Lung (tissue), 12 donors: ENCODE measurements around the gene DUSP16. TPM values are rescaled to one million over a fixed set of nuclear protein-coding genes. Genes with fewer than 3 reads are reported as not detected.

Experiments used
- ATAC-seq: fragments of 200-7000 bp; cut with Tn5 transposase; one replicate; pipeline ENCODE4 v1.9.1; 2020; ENCODE audit warnings: moderate number of reproducible peaks; ENCODE audit not compliant: insufficient read depth, low FRiP score
- DNase-seq, 3 donors: peaks; one replicate each; pipeline ENCODE4 v3.0.0-alpha.2; 2013 to 2017
- H3K27ac ChIP-seq, 2 donors: one replicate each; pipeline ENCODE4 v1.5.1; 2013; ENCODE audit warnings: mild to moderate bottlenecking in 2 of 2, moderate library complexity in 2 of 2, control low read depth in 1 of 2, inconsistent platforms in 1 of 2, low read depth in 1 of 2, low read length in 1 of 2
- H3K27me3 ChIP-seq, 3 donors: one replicate each; pipeline ENCODE4 v1.5.1; 2013; ENCODE audit warnings: low read length in 2 of 3; ENCODE audit not compliant: control insufficient read depth in 3 of 3, insufficient read depth in 3 of 3
- H3K36me3 ChIP-seq, 4 donors: one replicate each; pipeline ENCODE4 v1.5.1; 2013; ENCODE audit warnings: low read length in 4 of 4, mild to moderate bottlenecking in 1 of 4, moderate library complexity in 1 of 4; ENCODE audit not compliant: control insufficient read depth in 4 of 4, insufficient read depth in 4 of 4
- H3K4me1 ChIP-seq, 5 donors: one replicate each; pipeline ENCODE4 v1.5.1; 2013; ENCODE audit warnings: low read length in 5 of 5, mild to moderate bottlenecking in 2 of 5, moderate library complexity in 1 of 5; ENCODE audit not compliant: control insufficient read depth in 5 of 5, insufficient read depth in 5 of 5
- H3K4me3 ChIP-seq: one replicate; pipeline ENCODE4 v1.5.1; 2013; ENCODE audit warnings: mild to moderate bottlenecking, control low read depth, moderate library complexity
- H3K9ac ChIP-seq, 2 donors: one replicate each; pipeline ENCODE4 v1.5.1; 2013; ENCODE audit warnings: low read length in 2 of 2, control low read depth in 1 of 2; ENCODE audit not compliant: insufficient read depth in 1 of 2
- H3K9me3 ChIP-seq, 4 donors: one replicate each; pipeline ENCODE4 v1.5.1; 2013; ENCODE audit warnings: low read length in 3 of 4, mild to moderate bottlenecking in 1 of 4, moderate library complexity in 1 of 4; ENCODE audit not compliant: control insufficient read depth in 4 of 4, insufficient read depth in 3 of 4
- CTCF ChIP-seq: IDR thresholded peaks from 2 replicates; pipeline ENCODE4 v1.5.1; 2012; ENCODE audit warnings: mild to moderate bottlenecking; ENCODE audit errors: control extremely low read depth, extremely low read depth
- WGBS, 2 donors: extraction: QIAGEN DNeasy Blood & Tissue Kit; methylation state at CpG; one replicate each; pipeline ENCODE4 v1.1.7; 2013; 5-methylcytosine and 5-hydroxymethylcytosine counted together
- polyA plus RNA-seq, 2 donors: library from polyadenylated mRNA; stranded (reverse); fragments of 200-250 nt; gene quantifications; one replicate each; pipeline ENCODE4 v1.2.1, GENCODE V29; 2013
- total RNA-seq, 2 donors: library from RNA; depleted of rRNA in 1 of 2; stranded (reverse); fragments of >200 nt in 1 of 2; gene quantifications; one replicate each; pipeline ENCODE4 v1.2.1, GENCODE V29; 2014 to 2021
- donor health status: control.
- donor health status: control.
- donor health status: Bipolar disorder and iron deficiency.
- donor health status: healthy.
- donor health status: DM: yes; HTN: yes; CAD: no.

Gene DUSP16
- total and polyA plus RNA-seq, 4 donors = 11.1 to 40.0 (median 25.8) TPM

DNA sequence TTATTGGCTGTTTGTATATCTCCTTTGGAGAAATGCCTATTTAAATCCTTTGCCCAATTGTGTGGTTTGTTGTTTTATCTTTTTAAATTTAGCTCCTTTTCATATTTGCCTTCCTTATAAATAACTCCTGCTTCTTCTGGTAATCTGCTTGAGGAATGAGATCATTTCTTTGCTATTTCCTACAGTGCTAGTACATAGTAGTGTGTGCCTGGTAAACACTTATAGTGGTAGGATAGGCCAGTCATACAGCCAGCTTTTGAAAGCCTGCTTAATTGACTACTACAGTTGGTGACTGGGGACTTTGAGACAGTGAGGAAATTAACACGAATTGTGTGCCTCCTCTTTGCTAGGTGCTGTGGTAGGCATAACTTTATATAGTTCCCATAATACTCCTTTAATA is 137.0 kb downstream of the DUSP16 start:
- no peak for TF ChIP-seq CTCF
- DNase-seq (peak in 1 of 3 donors; percentile 57), ATAC-seq (peak; percentile 79)
- Histone ChIP-seq H3K9me3 (no peaks in the 10 kb centered on the region), H3K4me1 (peaks cover 0 to 13% (median 1%) of the 10 kb centered on the region in 5 donors), H3K36me3 (no peaks in the 10 kb centered on the region), H3K27me3 (no peaks in the 10 kb centered on the region), H3K27ac (peak overlapping the region in 1 of 2 donors; percentile 33), H3K9ac (no peak overlapping the region), H3K4me3 (no peak overlapping the region)
- 47 to 78% methylated on average over 1 of the region's 1 CpG for WGBS, 2 donors

- Histone ChIP-seq H3K4me3 (no peak overlapping the region), H3K4me1 (peaks cover 0 to 9% (median 1%) of the 10 kb centered on the region in 5 donors), H3K9me3 (no peaks in the 10 kb centered on the region), H3K27ac (peak overlapping the region in 1 of 2 donors; percentile 68), H3K36me3 (no peaks in the 10 kb centered on the region), H3K27me3 (no peaks in the 10 kb centered on the region), H3K9ac (no peak overlapping the region)
- no peak for DNase-seq
- 89 to 93% methylated on average over 2 of the region's 2 CpGs for WGBS, 2 donors
- no peak for TF ChIP-seq CTCF
- ATAC-seq = no peak
These were observed 137.7 kb downstream of the DUSP16 start for GRCh38 chr12:12425001-12425400.

Other genes with a start within 250 kb of the DUSP16 start
- gene MANSC1, start 212.6 kb downstream of the DUSP16 start, total RNA-seq = 10 to 100 TPM in 1 of 2 donors, 1 to 10 TPM in 1; 8.0 to 26.7 TPM
- 10 to 100 TPM; 12.8 to 17.8 TPM for gene MANSC1, start 212.6 kb downstream of the DUSP16 start, polyA plus RNA-seq
- 10 to 100 TPM; 12.6 to 26.8 TPM for gene BORCS5, start 205.8 kb downstream of the DUSP16 start, total RNA-seq
- gene BORCS5, start 205.8 kb downstream of the DUSP16 start, polyA plus RNA-seq = 1 to 10 TPM; 4.7 to 8.1 TPM
- gene CREBL2, start 49.0 kb upstream of the DUSP16 start, total RNA-seq = 10 to 100 TPM; 32.2 to 50.5 TPM
- 10 to 100 TPM; 18.3 to 23.1 TPM for gene CREBL2, start 49.0 kb upstream of the DUSP16 start, polyA plus RNA-seq
- under 1 TPM in 1 of 2 donors, not detected in 1; 0.15 TPM for gene GPR19, start 133.3 kb upstream of the DUSP16 start, total RNA-seq
- under 1 TPM; 0.17 to 0.20 TPM for gene GPR19, start 133.3 kb upstream of the DUSP16 start, polyA plus RNA-seq
- 10 to 100 TPM; 41.2 to 89.4 TPM for gene CDKN1B, start 154.5 kb upstream of the DUSP16 start, total RNA-seq
- 10 to 100 TPM; 27.3 to 38.5 TPM for gene CDKN1B, start 154.5 kb upstream of the DUSP16 start, polyA plus RNA-seq
- gene APOLD1, start 222.8 kb upstream of the DUSP16 start, total RNA-seq = 10 to 100 TPM; 19.4 to 22.9 TPM
- gene APOLD1, start 222.8 kb upstream of the DUSP16 start, polyA plus RNA-seq = 10 to 100 TPM in 1 of 2 donors, 1 to 10 TPM in 1; 3.1 to 22.2 TPM